ENCODE data around the gene UBE2M.

GRCh38 chr19:58514564-58515022, 43.8 kb downstream of the UBE2M start:
- TF ChIP-seq CTCF (IDR thresholded peaks at IDR 0.05 in 8 of 11, conservative IDR thresholded peaks at IDR 0.05 in 3 of 11) (no peak), POLR2A (IDR thresholded peaks at IDR 0.05) (no peak), POLR2AphosphoS5 (IDR thresholded peaks at IDR 0.05) (no peak)
